GM21723 (cell line): ENCODE measurements around the gene DACH1.
"Not testable (repeated sequence)": the region's sequence is repeated elsewhere in the genome, so short reads cannot be mapped to it uniquely, and the experiment has no call there.

ENCODE experiments used
- ATAC-seq: cut with Tn5 transposase; IDR thresholded peaks from one replicate; pipeline ENCODE4 v1.9.1; 2021; ENCODE audit warnings: mild to moderate bottlenecking, moderate library complexity; ENCODE audit not compliant: unreplicated experiment

DACH1 gene

GRCh38 chr13:71866335-71867130 is 471 bp downstream of the DACH1 start:
- no peak for ATAC-seq

GRCh38 chr13:71865874-71866334 is 1.1 kb downstream of the DACH1 start:
- ATAC-seq = no peak

GRCh38 chr13:71864986-71865873 is 1.8 kb downstream of the DACH1 start:
- no peak for ATAC-seq

DNA sequence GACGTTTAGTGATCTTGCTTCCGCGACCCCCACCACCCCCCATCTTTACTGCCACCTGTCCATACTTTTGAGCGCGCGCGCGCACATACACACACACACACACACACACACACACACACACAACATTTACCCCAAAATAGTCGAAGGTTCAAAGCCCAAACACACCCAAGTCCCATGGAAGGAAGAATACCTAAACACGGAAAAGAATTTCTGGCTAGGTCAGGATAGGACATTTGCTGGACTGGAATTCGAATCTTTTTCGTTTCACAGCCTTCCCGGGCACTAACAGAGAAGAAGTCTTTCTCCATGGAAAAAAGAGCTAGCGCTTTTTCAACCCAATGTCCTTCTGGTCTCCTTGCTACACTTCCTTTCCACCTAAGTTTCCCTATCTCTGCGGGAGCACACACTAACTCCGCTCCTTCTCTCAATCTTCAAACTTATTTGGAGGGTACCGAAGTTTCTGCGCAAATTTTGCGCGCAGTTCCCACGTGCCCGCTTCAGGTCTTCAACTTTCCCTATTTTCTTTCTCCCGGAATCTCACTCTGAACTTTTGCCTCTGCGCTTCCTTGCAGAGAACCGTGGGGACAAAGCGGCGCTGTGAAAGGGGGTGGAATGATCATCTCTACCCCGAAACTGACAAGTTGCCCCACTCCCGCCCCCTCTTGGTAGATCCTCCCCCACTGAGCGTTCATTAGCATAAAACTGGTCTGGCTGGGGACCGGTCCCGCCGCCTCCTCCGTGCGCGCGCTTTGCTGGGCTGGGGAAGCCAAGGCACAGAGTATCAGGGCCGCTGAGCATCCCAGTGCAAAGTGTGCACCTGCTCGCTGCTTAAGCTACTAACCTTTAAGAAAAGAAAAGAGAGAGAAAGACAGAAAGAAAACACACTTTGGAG is 2.7 kb downstream of the DACH1 start:
- ATAC-seq = no peak

GRCh38 chr13:71863254-71863865 is 3.6 kb downstream of the DACH1 start:
- ATAC-seq = no peak

DNA sequence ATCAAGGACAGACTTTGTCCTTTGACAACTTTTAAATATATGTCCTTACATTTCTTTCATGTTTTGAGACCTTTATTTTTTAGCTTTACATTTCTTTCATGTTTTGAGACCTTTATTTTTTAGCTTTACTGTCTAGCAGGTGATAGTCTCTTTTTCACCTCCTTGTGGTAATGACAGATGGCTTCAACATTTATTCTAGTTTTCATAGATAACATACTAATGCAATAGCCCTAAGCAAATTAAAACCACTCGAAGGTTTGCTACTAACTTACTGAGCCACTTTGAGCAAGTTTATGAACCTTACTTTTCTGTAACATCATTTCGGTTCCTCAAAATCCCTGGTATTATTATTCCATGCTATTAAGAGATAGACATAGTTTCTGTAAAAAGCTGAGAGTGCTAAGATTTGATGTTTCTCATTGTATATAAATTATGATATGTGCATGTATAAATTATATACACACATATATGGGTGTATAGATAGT is 4.5 kb downstream of the DACH1 start:
- ATAC-seq = no peak

- no peak for ATAC-seq
These were observed 5.1 kb downstream of the DACH1 start for GRCh38 chr13:71861769-71862458.

DNA sequence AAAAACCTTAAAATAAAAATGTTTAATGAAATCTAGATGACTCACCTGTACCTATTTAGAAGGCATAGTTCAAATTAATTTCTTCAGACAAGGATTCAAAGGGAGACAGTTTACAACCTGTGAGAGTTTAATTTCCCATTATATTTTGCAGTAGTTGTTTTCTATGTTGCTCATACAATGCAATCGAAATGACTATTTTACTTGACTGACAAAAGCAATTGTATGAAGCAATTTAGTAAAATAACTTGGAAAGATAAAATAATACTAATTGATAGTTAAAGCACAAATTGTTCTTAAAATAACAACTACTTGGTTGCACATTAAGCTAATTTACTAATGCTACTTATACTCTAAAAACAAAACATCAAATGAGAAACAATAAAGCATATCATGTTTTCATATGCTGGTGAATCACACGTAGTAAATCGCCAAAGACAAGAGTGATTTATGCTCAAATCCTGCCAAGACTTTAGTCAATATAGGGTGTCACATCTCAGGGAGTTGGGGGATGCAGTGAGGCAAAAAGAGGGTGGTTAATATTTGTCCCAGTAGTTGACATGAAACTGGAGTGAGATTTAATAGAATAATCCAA is 6.4 kb downstream of the DACH1 start:
- ATAC-seq = no peak

- no peak for ATAC-seq
These were observed 8.4 kb downstream of the DACH1 start for GRCh38 chr13:71858647-71859046.

DNA sequence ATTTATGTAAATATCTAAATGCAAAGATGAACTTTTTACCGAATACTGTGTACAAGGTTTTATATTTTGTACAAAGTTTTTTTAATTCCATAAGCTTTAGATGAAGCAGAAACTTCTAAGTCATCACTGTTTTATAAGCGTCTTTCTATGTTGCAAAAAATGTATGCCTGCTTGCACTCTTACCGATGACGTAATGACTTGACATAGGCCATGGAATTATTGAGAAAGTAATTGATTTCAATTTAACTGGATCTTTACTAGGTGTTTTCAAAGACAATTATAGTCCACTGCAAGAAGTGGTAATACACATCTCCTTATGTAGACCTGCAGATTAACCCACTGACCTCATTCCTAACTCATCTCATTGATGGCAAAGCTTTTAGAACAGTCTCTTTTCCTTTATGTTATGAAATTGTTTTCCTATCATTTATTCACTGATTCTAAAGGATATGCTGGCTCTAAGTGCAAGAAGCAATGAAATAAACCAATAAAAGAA is 10.4 kb downstream of the DACH1 start:
- no peak for ATAC-seq

DNA sequence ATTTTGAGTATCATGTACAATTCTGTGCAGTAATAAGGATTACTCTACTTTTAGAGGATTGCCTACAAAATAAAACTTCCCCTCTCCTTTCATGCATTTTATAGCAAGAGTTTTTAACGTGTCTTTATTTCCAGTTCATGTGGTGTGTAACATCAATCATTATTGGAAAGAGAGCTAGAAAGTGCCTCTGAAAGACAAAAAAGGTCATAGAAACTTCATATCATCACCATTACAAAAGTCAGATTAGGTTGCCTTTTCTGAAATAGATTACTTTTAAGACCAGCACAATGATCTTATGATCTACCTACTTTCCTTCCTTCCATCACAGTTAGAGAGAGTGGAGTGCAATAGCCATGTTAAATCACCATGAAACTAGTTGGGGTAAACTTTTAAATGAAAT is 12.6 kb downstream of the DACH1 start:
- ATAC-seq = no peak

- no peak for ATAC-seq
These were observed 13.3 kb downstream of the DACH1 start for GRCh38 chr13:71853725-71854124.

GRCh38 chr13:71852736-71853135 is 14.3 kb downstream of the DACH1 start:
- no peak for ATAC-seq

- no peak for ATAC-seq
These were observed 15.2 kb downstream of the DACH1 start for GRCh38 chr13:71851498-71852409.

- no peak for ATAC-seq
These were observed 25.0 kb downstream of the DACH1 start for GRCh38 chr13:71842003-71842402.

- ATAC-seq = no peak
These were observed 28.2 kb downstream of the DACH1 start for GRCh38 chr13:71838842-71839241.

DNA sequence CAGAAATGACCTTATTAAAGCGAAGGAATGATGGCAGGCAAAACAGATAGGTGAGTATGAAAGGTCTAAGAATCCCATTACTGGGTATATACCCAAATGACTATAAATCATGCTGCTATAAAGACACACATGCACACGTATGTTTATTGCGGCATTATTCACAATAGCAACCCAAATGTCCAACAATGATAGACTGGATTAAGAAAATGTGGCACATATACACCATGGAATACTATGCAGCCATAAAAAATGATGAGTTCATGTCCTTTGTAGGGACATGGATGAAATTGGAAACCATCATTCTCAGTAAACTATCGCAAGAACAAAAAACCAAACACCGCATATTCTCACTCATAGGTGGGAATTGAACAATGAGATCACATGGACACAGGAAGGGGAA is 29.4 kb downstream of the DACH1 start:
- ATAC-seq = not testable (repeated sequence)

DNA sequence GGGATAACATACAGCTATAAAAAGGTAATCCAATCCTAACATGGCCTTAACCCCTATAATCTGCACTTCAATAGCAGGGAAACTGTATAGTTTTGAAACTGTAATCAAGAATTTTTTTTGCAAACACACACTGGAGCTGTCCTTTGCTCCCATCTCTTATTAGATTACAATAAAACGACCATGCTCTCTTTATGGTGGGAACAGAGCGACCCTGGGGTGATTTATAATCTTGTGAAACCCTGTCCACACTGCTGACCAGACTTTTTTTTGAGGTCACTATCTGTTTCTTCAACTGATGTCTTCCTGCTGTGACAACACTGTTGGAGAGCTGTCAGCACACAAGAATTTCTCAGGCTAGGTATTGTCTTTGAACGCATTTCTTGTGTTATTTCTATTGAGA is 35.3 kb downstream of the DACH1 start:
- ATAC-seq = no peak
